ENCODE results near the gene OR4A5. TPM values are rescaled to one million over a fixed set of nuclear protein-coding genes. Genes with fewer than 3 reads are reported as not detected.

OR4A5 gene, protein sequence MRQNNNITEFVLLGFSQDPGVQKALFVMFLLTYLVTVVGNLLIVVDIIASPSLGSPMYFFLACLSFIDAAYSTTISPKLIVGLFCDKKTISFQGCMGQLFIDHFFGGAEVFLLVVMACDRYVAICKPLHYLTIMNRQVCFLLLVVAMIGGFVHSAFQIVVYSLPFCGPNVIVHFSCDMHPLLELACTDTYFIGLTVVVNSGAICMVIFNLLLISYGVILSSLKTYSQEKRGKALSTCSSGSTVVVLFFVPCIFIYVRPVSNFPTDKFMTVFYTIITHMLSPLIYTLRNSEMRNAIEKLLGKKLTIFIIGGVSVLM
- not detected in 2 replicates for total RNA-seq

DNA sequence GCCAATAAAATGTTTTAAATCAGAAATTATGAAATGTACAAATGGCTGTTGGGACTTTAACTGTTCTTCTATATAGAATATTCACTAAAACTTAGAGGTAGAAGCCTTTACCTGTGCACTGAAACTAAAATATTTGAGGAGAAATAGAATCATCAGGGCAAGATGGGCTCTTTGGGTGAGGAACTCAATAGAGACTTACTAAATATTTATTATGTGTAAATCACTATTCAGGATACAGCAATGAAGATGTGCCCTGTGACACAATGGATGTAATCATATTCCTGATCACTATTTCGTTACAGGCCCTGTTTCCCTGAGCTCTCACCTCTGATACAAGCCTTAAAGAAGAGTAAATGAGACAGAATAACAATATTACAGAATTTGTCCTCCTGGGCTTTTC lies at the start of gene OR4A5:
TSS of gene OR4A5 (plus strand) at position 301 of the 400 bp plus-strand sequence. CDS start at position 354, 53 bp downstream.

Other genes starting within 250 kb of the OR4A5 start
- gene OR4C46, start 102.8 kb upstream of the OR4A5 start, total RNA-seq, result not detected in 2 replicates

Measured in smooth muscle cell of the pulmonary artery (primary cell).